Ishikawa (cell line): Measurements from ENCODE around the gene TMEM92.

Source experiments
- CEBPB ChIP-seq: IDR thresholded peaks from 2 replicates; pipeline ENCODE4 v1.6.1; 2012
- CREB1 ChIP-seq: IDR thresholded peaks from 2 replicates; pipeline ENCODE4 v1.6.1; 2012; ENCODE audit warnings: low read depth
- EGR1 ChIP-seq: IDR thresholded peaks from 2 replicates; pipeline ENCODE4 v1.6.1; 2012
- EP300 ChIP-seq: IDR thresholded peaks from 2 replicates; pipeline ENCODE4 v1.6.1; 2012; ENCODE audit warnings: borderline replicate concordance
- FOXM1 ChIP-seq: IDR thresholded peaks from 2 replicates; pipeline ENCODE4 v1.6.1; 2012; ENCODE audit warnings: low read depth, borderline replicate concordance
- NFIC ChIP-seq: IDR thresholded peaks from 2 replicates; pipeline ENCODE4 v1.6.1; 2012
- RAD21 ChIP-seq: IDR thresholded peaks from 2 replicates; pipeline ENCODE4 v1.6.1; 2012; ENCODE audit warnings: low read depth
- TAF1 ChIP-seq: IDR thresholded peaks from 2 replicates; pipeline ENCODE4 v1.6.1; 2012; ENCODE audit warnings: low read depth, mild to moderate bottlenecking
- TCF12 ChIP-seq: IDR thresholded peaks from 2 replicates; pipeline ENCODE4 v1.6.1; 2012; ENCODE audit warnings: low read depth
- TEAD4 ChIP-seq: IDR thresholded peaks from 2 replicates; pipeline ENCODE4 v1.6.1; 2012
- YY1 ChIP-seq: IDR thresholded peaks from 2 replicates; pipeline ENCODE4 v1.6.1; 2012; ENCODE audit warnings: low read depth
- ZBTB7A ChIP-seq: IDR thresholded peaks from 2 replicates; pipeline ENCODE4 v1.6.1; 2012; ENCODE audit warnings: low read depth
- TF ChIP-seq, protein P1 (sequence below): IDR thresholded peaks from 2 replicates; pipeline ENCODE4 v1.6.1; 2012; ENCODE audit warnings: low read depth, mild to moderate bottlenecking
- TF ChIP-seq, protein P2 (sequence below): IDR thresholded peaks from 2 replicates; pipeline ENCODE4 v1.6.1; 2012
- TF ChIP-seq, protein P3 (sequence below): IDR thresholded peaks from 2 replicates; pipeline ENCODE4 v1.6.1; 2012

Gene TMEM92

DNA sequence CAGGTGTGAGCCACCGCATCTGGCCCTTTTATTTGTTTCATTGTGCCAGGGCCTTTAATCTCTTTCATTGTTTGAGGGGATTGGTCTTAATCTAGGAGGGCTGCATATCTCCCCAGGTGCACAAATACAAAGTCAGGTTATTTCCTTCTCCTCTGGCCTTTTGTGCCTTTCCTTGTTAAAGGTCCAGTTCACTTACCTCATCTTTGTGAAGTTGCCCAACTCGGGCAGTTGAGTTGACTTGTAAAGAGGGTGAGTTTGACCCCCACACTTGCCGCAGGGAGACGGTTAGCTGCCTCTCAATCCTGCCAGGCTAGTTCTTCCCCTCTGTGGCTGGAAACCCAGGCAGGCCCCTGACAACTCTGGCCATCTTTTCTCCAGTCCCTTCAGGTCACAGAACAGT lies 33.4 kb downstream of the TMEM92 start:
- TF ChIP-seq, protein P1, sequence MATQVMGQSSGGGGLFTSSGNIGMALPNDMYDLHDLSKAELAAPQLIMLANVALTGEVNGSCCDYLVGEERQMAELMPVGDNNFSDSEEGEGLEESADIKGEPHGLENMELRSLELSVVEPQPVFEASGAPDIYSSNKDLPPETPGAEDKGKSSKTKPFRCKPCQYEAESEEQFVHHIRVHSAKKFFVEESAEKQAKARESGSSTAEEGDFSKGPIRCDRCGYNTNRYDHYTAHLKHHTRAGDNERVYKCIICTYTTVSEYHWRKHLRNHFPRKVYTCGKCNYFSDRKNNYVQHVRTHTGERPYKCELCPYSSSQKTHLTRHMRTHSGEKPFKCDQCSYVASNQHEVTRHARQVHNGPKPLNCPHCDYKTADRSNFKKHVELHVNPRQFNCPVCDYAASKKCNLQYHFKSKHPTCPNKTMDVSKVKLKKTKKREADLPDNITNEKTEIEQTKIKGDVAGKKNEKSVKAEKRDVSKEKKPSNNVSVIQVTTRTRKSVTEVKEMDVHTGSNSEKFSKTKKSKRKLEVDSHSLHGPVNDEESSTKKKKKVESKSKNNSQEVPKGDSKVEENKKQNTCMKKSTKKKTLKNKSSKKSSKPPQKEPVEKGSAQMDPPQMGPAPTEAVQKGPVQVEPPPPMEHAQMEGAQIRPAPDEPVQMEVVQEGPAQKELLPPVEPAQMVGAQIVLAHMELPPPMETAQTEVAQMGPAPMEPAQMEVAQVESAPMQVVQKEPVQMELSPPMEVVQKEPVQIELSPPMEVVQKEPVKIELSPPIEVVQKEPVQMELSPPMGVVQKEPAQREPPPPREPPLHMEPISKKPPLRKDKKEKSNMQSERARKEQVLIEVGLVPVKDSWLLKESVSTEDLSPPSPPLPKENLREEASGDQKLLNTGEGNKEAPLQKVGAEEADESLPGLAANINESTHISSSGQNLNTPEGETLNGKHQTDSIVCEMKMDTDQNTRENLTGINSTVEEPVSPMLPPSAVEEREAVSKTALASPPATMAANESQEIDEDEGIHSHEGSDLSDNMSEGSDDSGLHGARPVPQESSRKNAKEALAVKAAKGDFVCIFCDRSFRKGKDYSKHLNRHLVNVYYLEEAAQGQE: no peak
- TF ChIP-seq CREB1: no peak
- TF ChIP-seq TEAD4: no peak
- TF ChIP-seq, protein P2, sequence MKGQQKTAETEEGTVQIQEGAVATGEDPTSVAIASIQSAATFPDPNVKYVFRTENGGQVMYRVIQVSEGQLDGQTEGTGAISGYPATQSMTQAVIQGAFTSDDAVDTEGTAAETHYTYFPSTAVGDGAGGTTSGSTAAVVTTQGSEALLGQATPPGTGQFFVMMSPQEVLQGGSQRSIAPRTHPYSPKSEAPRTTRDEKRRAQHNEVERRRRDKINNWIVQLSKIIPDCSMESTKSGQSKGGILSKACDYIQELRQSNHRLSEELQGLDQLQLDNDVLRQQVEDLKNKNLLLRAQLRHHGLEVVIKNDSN: no peak
- TF ChIP-seq CEBPB: no peak
- no peak for TF ChIP-seq EP300
- TF ChIP-seq TCF12: no peak
- TF ChIP-seq TAF1: no peak
- TF ChIP-seq ZBTB7A: no peak
- no peak for TF ChIP-seq RAD21
- no peak for TF ChIP-seq NFIC
- TF ChIP-seq EGR1: no peak
- TF ChIP-seq YY1: no peak
- TF ChIP-seq, protein P3, sequence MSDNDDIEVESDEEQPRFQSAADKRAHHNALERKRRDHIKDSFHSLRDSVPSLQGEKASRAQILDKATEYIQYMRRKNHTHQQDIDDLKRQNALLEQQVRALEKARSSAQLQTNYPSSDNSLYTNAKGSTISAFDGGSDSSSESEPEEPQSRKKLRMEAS: no peak
- no peak for TF ChIP-seq FOXM1

DNA sequence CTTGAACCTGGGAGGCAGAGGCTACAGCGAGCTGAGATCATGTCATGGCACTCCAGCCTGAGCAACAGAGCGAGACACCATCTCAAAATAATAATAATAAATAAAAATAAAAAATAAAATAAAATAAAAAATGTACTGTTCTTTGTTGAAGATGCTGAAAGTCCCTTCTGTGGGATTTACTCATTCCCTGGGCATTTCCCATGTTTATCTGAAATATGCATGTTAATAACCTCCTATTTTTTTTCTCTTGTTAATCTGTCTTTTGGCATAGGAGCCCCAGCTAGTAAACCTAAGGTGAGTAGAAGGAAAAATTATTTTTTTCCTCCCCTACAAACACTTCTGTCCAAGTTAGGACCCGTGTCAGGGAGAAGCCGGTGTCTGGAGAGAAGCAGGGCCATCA lies 34.4 kb downstream of the TMEM92 start:
- TF ChIP-seq NFIC (no peak), TCF12 (no peak), TEAD4 (no peak), EP300 (no peak), CREB1 (no peak)
- TF ChIP-seq, protein P2: no peak

DNA sequence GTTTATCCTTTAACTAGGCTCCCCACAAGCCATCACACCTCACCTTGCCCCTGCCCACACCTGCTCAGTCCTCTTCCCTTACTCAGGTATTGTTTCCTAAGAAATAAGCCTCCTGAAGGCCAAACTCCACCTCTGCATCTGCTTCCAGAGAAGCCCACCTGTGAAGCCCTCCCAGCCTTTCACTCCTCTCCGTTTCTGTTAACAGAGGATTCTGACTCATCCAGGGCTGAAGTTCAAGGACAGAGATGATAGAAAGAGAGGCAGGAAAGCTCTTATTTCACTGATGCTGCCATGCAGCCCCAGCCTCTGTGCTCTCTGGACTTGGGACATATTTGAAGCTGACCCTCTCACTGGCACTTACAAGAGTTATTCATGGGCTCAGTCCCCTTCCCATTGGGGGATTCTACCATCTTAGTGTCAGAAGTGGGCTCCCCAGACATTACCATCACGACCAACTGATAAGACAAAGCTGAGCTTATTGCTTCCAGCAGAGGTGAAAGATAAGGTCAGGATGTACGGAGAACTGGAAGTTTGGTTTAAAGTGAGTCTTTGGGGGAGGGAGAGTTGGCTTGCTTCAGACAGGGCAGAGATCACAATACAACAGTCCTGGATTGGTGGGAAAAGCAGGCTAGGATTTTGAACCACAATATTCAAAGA lies 36.3 kb downstream of the TMEM92 start:
- TF ChIP-seq RAD21: no peak
- no peak for TF ChIP-seq EGR1
- no peak for TF ChIP-seq TCF12
- TF ChIP-seq YY1: no peak
- TF ChIP-seq FOXM1: no peak
- TF ChIP-seq TAF1: no peak
- TF ChIP-seq, protein P1: no peak
- TF ChIP-seq, protein P2: no peak
- TF ChIP-seq CREB1: no peak
- no peak for TF ChIP-seq TEAD4
- TF ChIP-seq EP300: no peak
- no peak for TF ChIP-seq NFIC
- TF ChIP-seq, protein P3: no peak
- no peak for TF ChIP-seq CEBPB
- TF ChIP-seq ZBTB7A: no peak

DNA sequence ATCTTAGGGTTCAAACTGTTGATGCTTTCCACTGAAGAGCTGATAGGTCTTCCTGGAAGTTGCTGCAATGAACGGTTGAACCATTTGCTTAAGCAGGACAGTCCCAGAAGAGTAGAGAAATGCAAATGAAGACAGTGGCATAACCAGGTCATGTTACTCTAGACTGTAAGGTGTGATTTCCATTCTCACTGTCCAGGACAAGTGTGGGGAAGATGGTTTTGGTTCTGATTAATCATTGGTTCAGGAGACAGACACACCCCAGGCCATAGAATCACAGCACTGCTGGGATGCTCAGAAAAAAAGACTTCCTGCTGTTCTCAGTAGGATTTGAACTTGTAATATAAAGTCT lies 36.8 kb downstream of the TMEM92 start:
- TF ChIP-seq FOXM1: no peak
- no peak for TF ChIP-seq RAD21
- TF ChIP-seq TAF1: no peak
- TF ChIP-seq CEBPB: no peak
- TF ChIP-seq, protein P1: no peak
- TF ChIP-seq CREB1: no peak
- no peak for TF ChIP-seq TCF12
- TF ChIP-seq ZBTB7A: no peak
- TF ChIP-seq EGR1: no peak
